HepG2 (cell line): ENCODE measurements around the gene KCNMA1. TPM values are rescaled to one million over a fixed set of nuclear protein-coding genes. Genes with fewer than 3 reads are reported as not detected.

Experiments
- ATAC-seq: fragments of 200-7000 bp; cut with Tn5 transposase; 3 replicates; pipeline ENCODE4 v1.9.1; 2020; ENCODE audit warnings: mild to moderate bottlenecking, moderate library complexity
- BruUV-seq: library from RNA; stranded (reverse); fragments of 400-500 nt; replicated peaks from 2 replicates; lab custom pipeline; 2021; lab: Mats Ljungman, UMichigan
- CTCF ChIA-PET: fragments of 300-600 bp; formaldehyde crosslinking; extraction: SDS; loops from one replicate; lab custom pipeline; 2021; ENCODE audit warnings: low total read pairs, inconsistent platforms, low intra/inter-chr PET ratio; lab: Yijun Ruan, JAX
- POLR2A ChIA-PET: fragments of 350-600 bp; sonication (Branson Sonifier 250); formaldehyde crosslinking; loops from one replicate; lab custom pipeline; 2020; ENCODE audit warnings: antibody characterized with exemption, inconsistent platforms; lab: Yijun Ruan, JAX
- DNase-seq: peaks from one replicate; pipeline ENCODE4 v3.0.0-alpha.2; 2015; ENCODE audit warnings: low spot score
- FAIRE-seq: peaks from 3 replicates; lab custom pipeline; 2011; peaks lifted over from hg19 to GRCh38; lab: Jason Lieb, UNC
- H2AFZ ChIP-seq: one replicate; pipeline ENCODE4 v1.6.1; 2011; ENCODE audit warnings: low read length, inconsistent platforms
- H3K27ac ChIP-seq: fragments of 300-600 bp; 3 replicates; pipeline ENCODE4 v1.8.0; 2011; ENCODE audit warnings: mixed run types, mild to moderate bottlenecking, mixed read lengths, low read length, inconsistent platforms; ENCODE audit not compliant: insufficient read depth; ENCODE audit errors: extremely low read length
- H3K27me3 ChIP-seq, 2 experiments: fragments of 200-600 bp in 1 of 2; 2 replicates in 1 of 2; 3 replicates in 1 of 2; pipeline versions ENCODE4 v1.6.0 to v1.8.0; 2011; ENCODE audit warnings: low read length in 2 of 2, mild to moderate bottlenecking in 2 of 2, moderate library complexity in 2 of 2, inconsistent platforms in 1 of 2; ENCODE audit not compliant: insufficient read depth in 2 of 2, control insufficient read depth in 1 of 2
- H3K36me3 ChIP-seq, 2 experiments: fragments of 200-600 bp in 1 of 2; replicated peaks in 1 of 2; 2 replicates in 1 of 2; 3 replicates in 1 of 2; pipeline versions ENCODE4 v1.5.1 to v1.8.0; 2011; ENCODE audit warnings: low read length in 2 of 2, inconsistent platforms in 1 of 2; ENCODE audit not compliant: insufficient read depth in 2 of 2, control insufficient read depth in 1 of 2
- H3K4me1 ChIP-seq: 2 replicates; pipeline ENCODE4 v1.5.1; 2012; ENCODE audit warnings: low read length, inconsistent platforms; ENCODE audit not compliant: insufficient read depth
- H3K4me2 ChIP-seq: 2 replicates; pipeline ENCODE4 v1.6.0; 2011; ENCODE audit warnings: low read depth, low read length, inconsistent platforms
- H3K4me3 ChIP-seq, 3 experiments: fragments of 200-600 bp in 1 of 3; sonication (generic), shearing (Covaris generic) in 1 of 3; replicated peaks in 1 of 3; 2 replicates each; pipeline ENCODE4 v1.5.1; 2011 to 2016; ENCODE audit warnings: low read length in 3 of 3, inconsistent platforms in 2 of 3, low read depth in 2 of 3, mild to moderate bottlenecking in 2 of 3, control low read depth in 1 of 3, mixed read lengths in 1 of 3; ENCODE audit not compliant: insufficient read depth in 1 of 3
- H3K79me2 ChIP-seq: one replicate; pipeline ENCODE4 v1.6.1; 2011; ENCODE audit warnings: low read length, inconsistent platforms; ENCODE audit not compliant: insufficient read depth
- H3K9ac ChIP-seq: 2 replicates; pipeline ENCODE4 v1.6.0; 2011; ENCODE audit warnings: mild to moderate bottlenecking, low read depth, low read length, inconsistent platforms; ENCODE audit not compliant: insufficient read depth
- H3K9me3 ChIP-seq: 2 replicates; pipeline ENCODE4 v1.5.1; 2012; ENCODE audit warnings: mild to moderate bottlenecking, low read length
- H4K20me1 ChIP-seq: 2 replicates; pipeline ENCODE4 v1.6.0; 2011; ENCODE audit warnings: inconsistent platforms, mild to moderate bottlenecking, low read length, moderate library complexity; ENCODE audit not compliant: insufficient read depth
- HINFP ChIP-seq: sonication (generic); formaldehyde crosslinking; IDR thresholded peaks from 2 replicates; pipeline ENCODE4 v1.4.0; 2020; ENCODE audit warnings: low read depth, mild to moderate bottlenecking, missing genetic modification reagents
- MAFF ChIP-seq: IDR thresholded peaks from 2 replicates; pipeline ENCODE4 v1.6.1; 2011; ENCODE audit warnings: low read depth, low read length, improper control_type of control experiment
- MAFK ChIP-seq, 2 experiments: IDR thresholded peaks in 1 of 2; conservative IDR thresholded peaks in 1 of 2; 2 replicates each; pipeline ENCODE4 v1.6.1; 2011; ENCODE audit warnings: improper control_type of control experiment in 2 of 2, low read length in 2 of 2
- PREB ChIP-seq: sonication (generic); formaldehyde crosslinking; IDR thresholded peaks from 2 replicates; pipeline ENCODE4 v1.4.0; 2020; ENCODE audit warnings: missing genetic modification reagents
- SIX4 ChIP-seq: sonication (generic); formaldehyde crosslinking; IDR thresholded peaks from 2 replicates; pipeline ENCODE4 v1.4.0; 2020; ENCODE audit warnings: missing genetic modification reagents
- ZNF713 ChIP-seq: sonication (generic); formaldehyde crosslinking; IDR thresholded peaks from 2 replicates; pipeline ENCODE4 v1.4.0; 2020; ENCODE audit warnings: mild to moderate bottlenecking, missing genetic modification reagents
- WGBS: methylation state at CpG from one replicate; pipeline ENCODE4 v1.1.6; 2017; ENCODE audit warnings: low lambda C conversion rate; 5-methylcytosine and 5-hydroxymethylcytosine counted together
- in situ Hi-C: cut with HindIII; loops from 2 replicates; pipeline ENCODE4 v1.10.0; 2017; ENCODE audit warnings: low pct_unique_long_range_greater_than_20kb; ENCODE audit not compliant: extremely low pct_ligation_motif_present
- intact Hi-C: fragments of 100-400 bp; cut with micrococcal nuclease; formaldehyde crosslinking; loops from one replicate; pipeline ENCODE4 v1.10.0; 2022; ENCODE audit not compliant: unreplicated experiment
- polyA plus RNA-seq, 8 experiments: library from polyadenylated mRNA; depleted of rRNA in 3 of 8; stranded (reverse) in 7 of 8; unstranded in 1 of 8; fragments of >200 nt; fragmentation: Illumina TruSeq in 4 of 8; extraction: Trizol in 4 of 8; gene quantifications; 2 replicates each; pipeline versions ENCODE4 v1.2.1 to v1.2.3, GENCODE V29; 2011 to 2016; ENCODE audit warnings: low read depth in 4 of 8, missing spikeins in 1 of 8, mixed read lengths in 1 of 8; ENCODE audit not compliant: insufficient read depth in 1 of 8
- total RNA-seq, 5 experiments: library from RNA; depleted of rRNA; stranded (reverse); fragments of >200 nt; fragmentation: Illumina TruSeq; extraction: Trizol; gene quantifications; 2 replicates each; pipeline ENCODE4 v1.2.3, GENCODE V29; 2016; ENCODE audit warnings: low read depth in 1 of 5

KCNMA1 gene
- total and polyA plus RNA-seq, 2 of the 13 experiments (the other 11 are each of a cell fraction or from before 2014, with no cell fraction given), result 0.02 TPM; not detected in 1

- H3K9ac ChIP-seq, result no peak overlapping the region
- FAIRE-seq (no peak), ATAC-seq (no peak), DNase-seq (no peak)
- ChIA-PET CTCF (no interaction called here), POLR2A (no interaction called here)
- H3K27ac ChIP-seq, result no peak overlapping the region
- intact Hi-C loops (loop anchor here (10.0 kb wide), 1 partner anchor 341 kb away; no protein-coding TSS in a partner anchor), in situ Hi-C loops (no loop called here)
- no peak overlapping the region for H3K4me3 ChIP-seq
- no peaks in the 10 kb centered on the region for H4K20me1 ChIP-seq
- H3K79me2 ChIP-seq, result no peaks in the 10 kb centered on the region
- H3K4me1 ChIP-seq, result no peaks in the 10 kb centered on the region
- no peaks in the 10 kb centered on the region for H3K36me3 ChIP-seq
- H3K9me3 ChIP-seq, result no peaks in the 10 kb centered on the region
- BruUV-seq, result no TSS peak
- no peak overlapping the region for H2AFZ ChIP-seq
- no peak for TF ChIP-seq SIX4 (CRISPR knock-in tag)
- H3K27me3 ChIP-seq, result 0 out of 5 replicates have a peak, but pooled peaks cover 0 to 3% of the 10 kb centered on the region in 2 experiments
- no peak overlapping the region for H3K4me2 ChIP-seq
- WGBS, result 0% methylated on average over 2 of the region's 2 CpGs
These were observed 131.9 kb downstream of the KCNMA1 start for GRCh38 chr10:77505431-77506334.

- Histone ChIP-seq H3K36me3 (no peaks in the 10 kb centered on the region), H3K4me2 (no peak overlapping the region), H3K79me2 (no peaks in the 10 kb centered on the region), H3K9me3 (no peaks in the 10 kb centered on the region), H4K20me1 (no peaks in the 10 kb centered on the region), H3K9ac (no peak overlapping the region), H3K4me1 (no peaks in the 10 kb centered on the region), H3K27me3 (0 out of 5 replicates have a peak, but pooled peaks cover 0 to 3% of the 10 kb centered on the region in 2 experiments), H3K4me3 (no peak overlapping the region), H3K27ac (no peak overlapping the region), H2AFZ (no peak overlapping the region)
- BruUV-seq, result no TSS peak
- DNase-seq (no peak), ATAC-seq (no peak), FAIRE-seq (no peak)
- ChIA-PET POLR2A (no interaction called here), CTCF (no interaction called here)
- 0% methylated on average over 4 of the region's 4 CpGs for WGBS
- TF ChIP-seq MAFK (conservative IDR thresholded peaks at IDR 0.05 in 1 of 2, IDR thresholded peaks at IDR 0.05 in 1 of 2; ENCODE audit: low read length in 2 of 2) (0 out of 4 replicates have a peak, but pooled peaks of 1 of the 2 experiments have one; percentile 20), PREB (no peak), MAFF (0 out of 2 replicates have a peak, but pooled peaks have one; percentile 4), ZNF713 (CRISPR knock-in tag) (no peak), HINFP (CRISPR knock-in tag) (no peak)
- intact Hi-C loops (loop anchor here (10.0 kb wide), 1 partner anchor 340 kb away; no protein-coding TSS in a partner anchor), in situ Hi-C loops (no loop called here)
These were observed 132.7 kb downstream of the KCNMA1 start for GRCh38 chr10:77504873-77505257.
